BE2C (cell line): Measurements from ENCODE around the gene CCDC146.
"Not testable (repeated sequence)": the region's sequence is repeated elsewhere in the genome, so short reads cannot be mapped to it uniquely, and the experiment has no call there.

ENCODE experiments used
- DNase-seq: peaks from one replicate; pipeline ENCODE4 v3.0.0-alpha.2; 2020
- H3K27me3 ChIP-seq: fragments of 250-450 bp; sonication (Bioruptor Pico); 2 replicates; pipeline ENCODE4 v1.5.1; 2020; ENCODE audit warnings: mild to moderate bottlenecking
- H3K36me3 ChIP-seq: fragments of 250-450 bp; sonication (Bioruptor Pico); 2 replicates; pipeline ENCODE4 v1.5.1; 2020; ENCODE audit warnings: mild to moderate bottlenecking
- H3K4me1 ChIP-seq: fragments of 250-450 bp; sonication (Bioruptor Pico); 2 replicates; pipeline ENCODE4 v1.5.1; 2020
- H3K4me3 ChIP-seq: 2 replicates; pipeline ENCODE4 v1.5.1; 2011; ENCODE audit warnings: low read depth, low read length
- H3K9me3 ChIP-seq: fragments of 250-450 bp; sonication (Bioruptor Pico); 2 replicates; pipeline ENCODE4 v1.5.1; 2020
- CTCF ChIP-seq: IDR thresholded peaks from 2 replicates; pipeline ENCODE4 v1.5.1; 2012; ENCODE audit warnings: mild to moderate bottlenecking, low read depth, low read length

CCDC146 gene

DNA sequence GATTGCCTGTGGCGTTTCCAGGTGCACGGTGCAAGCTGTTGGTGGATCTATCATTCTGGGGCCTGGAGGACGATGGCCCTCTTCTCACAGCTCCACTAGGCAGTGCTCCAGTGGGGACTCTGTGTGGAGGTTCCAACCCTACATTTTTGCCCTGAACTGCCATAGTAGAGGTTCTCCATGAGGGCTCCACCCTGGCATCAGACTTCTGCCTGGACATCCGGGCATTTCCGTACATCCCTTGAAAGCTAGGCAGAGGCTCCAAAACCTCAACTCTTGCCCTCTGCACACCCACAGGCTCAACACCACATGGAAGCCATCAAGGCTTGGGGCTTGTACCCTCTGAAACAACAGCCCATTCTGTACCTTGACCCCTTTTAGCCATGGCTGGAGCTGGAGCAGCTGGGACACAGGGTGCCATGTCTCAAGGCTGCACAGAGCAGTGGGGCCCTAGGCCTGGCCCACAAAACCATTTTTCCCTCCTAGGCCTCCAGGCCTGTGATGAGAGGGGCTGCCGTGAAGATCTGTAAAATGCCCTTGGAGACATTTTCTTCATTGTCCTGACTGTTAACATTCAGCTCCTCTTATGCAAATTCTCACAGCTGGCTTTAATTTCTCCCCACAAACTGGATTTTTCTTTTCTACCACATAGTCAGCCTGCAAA is 87.2 kb downstream of the CCDC146 start:
- no peaks in the 10 kb centered on the region for H3K9me3 ChIP-seq
- no peaks in the 10 kb centered on the region for H3K36me3 ChIP-seq
- no peaks in the 10 kb centered on the region for H3K27me3 ChIP-seq
- DNase-seq, result no peak
- H3K4me3 ChIP-seq, result no peak overlapping the region
- no peaks in the 10 kb centered on the region for H3K4me1 ChIP-seq
- no peak for TF ChIP-seq CTCF

DNA sequence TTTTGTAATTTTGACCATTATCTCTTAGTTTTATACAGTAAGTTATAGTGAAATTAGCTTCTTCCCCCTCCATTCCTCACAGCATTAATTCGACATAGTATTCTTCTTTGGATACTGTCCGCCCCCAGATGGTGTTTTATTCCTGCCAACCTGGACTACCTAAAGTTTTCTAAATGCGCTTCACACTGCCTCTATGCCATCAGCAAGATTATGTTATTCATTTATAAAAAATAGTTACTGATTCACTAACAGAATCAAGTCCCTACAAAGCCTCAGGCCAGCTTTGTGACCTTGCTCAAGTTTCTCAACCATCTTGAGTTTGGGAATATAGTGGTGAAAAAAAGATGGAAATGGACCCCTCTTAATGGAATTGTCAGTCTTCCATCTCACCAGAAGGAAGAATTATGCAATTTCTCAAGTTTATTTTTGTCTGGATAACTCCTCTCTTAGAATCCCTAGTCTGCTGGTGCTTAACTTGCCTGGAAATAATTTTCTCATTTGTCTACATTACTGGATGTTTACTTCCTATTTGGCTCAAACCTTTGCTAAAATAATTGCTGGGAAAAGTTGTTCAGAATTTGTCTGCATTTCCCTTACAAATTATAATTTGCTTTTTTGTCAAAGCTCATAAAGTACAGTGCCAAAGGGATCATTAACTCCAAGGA is 93.9 kb downstream of the CCDC146 start:
- Histone ChIP-seq H3K4me1 (no peaks in the 10 kb centered on the region), H3K27me3 (no peaks in the 10 kb centered on the region), H3K9me3 (no peaks in the 10 kb centered on the region; the same call in 1 of the 2 replicates), H3K4me3 (no peak overlapping the region), H3K36me3 (no peaks in the 10 kb centered on the region)
- DNase-seq, result no peak
- no peak for TF ChIP-seq CTCF

- no peak for TF ChIP-seq CTCF
- DNase-seq, result no peak
- no peaks in the 10 kb centered on the region for H3K27me3 ChIP-seq
These were observed 95.2 kb downstream of the CCDC146 start for GRCh38 chr7:77217474-77218185.

GRCh38 chr7:77219701-77220331 is 97.4 kb downstream of the CCDC146 start:
- H3K27me3 ChIP-seq, H3K4me3 ChIP-seq, DNase-seq, H3K36me3 ChIP-seq, H3K9me3 ChIP-seq, H3K4me1 ChIP-seq: not testable (repeated sequence)

More at GRCh38 chr7:77217474-77218185, 95.2 kb downstream of the CCDC146 start:
- Histone ChIP-seq H3K4me1 (no peaks in the 10 kb centered on the region), H3K36me3 (no peaks in the 10 kb centered on the region), H3K9me3 (no peaks in the 10 kb centered on the region; the same call in 1 of the 2 replicates), H3K4me3 (no peak overlapping the region)

GRCh38 chr7:77222065-77222464 is 99.7 kb downstream of the CCDC146 start:
- no peak for TF ChIP-seq CTCF
- H3K36me3 ChIP-seq, result no peaks in the 10 kb centered on the region
- DNase-seq, result no peak

DNA sequence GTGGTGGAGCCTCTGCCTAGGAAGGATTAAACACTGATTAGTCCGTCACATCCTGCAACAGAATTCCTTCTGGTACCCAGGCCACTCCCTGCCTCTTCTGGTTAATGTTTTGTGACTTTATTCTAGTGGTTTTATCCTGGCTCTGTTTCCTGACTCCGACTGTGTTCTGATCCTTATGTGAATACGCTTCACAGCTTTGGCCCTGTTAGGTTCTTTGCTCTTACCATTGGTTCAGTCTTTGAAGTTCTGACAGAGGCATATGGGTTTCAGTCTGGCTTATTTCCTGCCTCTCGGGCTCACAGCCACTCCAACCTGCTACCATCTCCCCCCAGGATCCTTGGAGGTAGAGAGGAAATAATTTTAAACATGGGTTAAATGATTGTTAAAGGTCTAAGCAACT is 100.4 kb downstream of the CCDC146 start:
- no peak for TF ChIP-seq CTCF

More at GRCh38 chr7:77222065-77222464, 99.7 kb downstream of the CCDC146 start:
- no peak overlapping the region for H3K4me3 ChIP-seq
- H3K4me1 ChIP-seq, result no peaks in the 10 kb centered on the region
- H3K27me3 ChIP-seq, result no peaks in the 10 kb centered on the region
- H3K9me3 ChIP-seq, result no peaks in the 10 kb centered on the region; the same call in 1 of the 2 replicates

More for the DNA sequence above, 100.4 kb downstream of the CCDC146 start:
- no peaks in the 10 kb centered on the region for H3K4me1 ChIP-seq
- no peak overlapping the region for H3K4me3 ChIP-seq
- no peaks in the 10 kb centered on the region for H3K27me3 ChIP-seq
- no peaks in the 10 kb centered on the region for H3K36me3 ChIP-seq
- H3K9me3 ChIP-seq, result no peaks in the 10 kb centered on the region; the same call in 1 of the 2 replicates
- DNase-seq, result no peak
